ENCODE results near the gene PAQR6. TPM values are rescaled to one million over a fixed set of nuclear protein-coding genes. Genes with fewer than 3 reads are reported as not detected.

Gene PAQR6
- total RNA-seq, 1 donor from 2014 or later = 8.4 TPM

DNA sequence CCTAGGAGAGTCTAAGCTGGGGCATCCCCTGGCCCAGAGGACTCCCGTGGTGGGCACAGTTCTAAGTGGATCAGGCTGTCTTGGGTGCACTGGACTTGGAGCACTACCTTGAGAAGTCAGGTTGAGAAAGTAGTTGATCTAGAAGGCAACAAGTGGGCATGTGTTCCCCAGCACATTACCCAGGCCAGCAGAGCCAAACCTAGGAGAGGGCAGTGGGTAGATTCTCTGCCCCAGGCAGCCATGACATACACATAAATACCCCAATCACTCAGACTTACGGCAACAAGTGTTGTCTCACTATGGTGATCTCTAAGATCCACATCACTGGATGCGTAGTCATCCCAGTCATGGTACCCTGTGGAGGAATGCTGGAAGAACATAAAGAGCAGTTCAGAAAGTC, 36.6 kb downstream of the PAQR6 start:
- peak overlapping the region; percentile 36 for H3K27ac Mint-ChIP-seq (ENCODE audit: unreplicated experiment)
- H3K4me3 Mint-ChIP-seq (ENCODE audit: unreplicated experiment) = no peak overlapping the region
- no peaks in the 10 kb centered on the region for H3K9me3 Mint-ChIP-seq (ENCODE audit: unreplicated experiment)
- peaks cover 10% of the 10 kb centered on the region for H3K27me3 Mint-ChIP-seq (ENCODE audit: unreplicated experiment)
- peaks cover 23% of the 10 kb centered on the region for H3K36me3 Mint-ChIP-seq (ENCODE audit: low read depth, unreplicated experiment)
- H3K4me1 Mint-ChIP-seq (ENCODE audit: unreplicated experiment) = peaks cover 9% of the 10 kb centered on the region
- TF ChIP-seq CTCF (IDR thresholded peaks at IDR 0.05; ENCODE audit: unreplicated experiment) = no peak
- DNase-seq (ENCODE audit: low spot score) = no peak

DNA sequence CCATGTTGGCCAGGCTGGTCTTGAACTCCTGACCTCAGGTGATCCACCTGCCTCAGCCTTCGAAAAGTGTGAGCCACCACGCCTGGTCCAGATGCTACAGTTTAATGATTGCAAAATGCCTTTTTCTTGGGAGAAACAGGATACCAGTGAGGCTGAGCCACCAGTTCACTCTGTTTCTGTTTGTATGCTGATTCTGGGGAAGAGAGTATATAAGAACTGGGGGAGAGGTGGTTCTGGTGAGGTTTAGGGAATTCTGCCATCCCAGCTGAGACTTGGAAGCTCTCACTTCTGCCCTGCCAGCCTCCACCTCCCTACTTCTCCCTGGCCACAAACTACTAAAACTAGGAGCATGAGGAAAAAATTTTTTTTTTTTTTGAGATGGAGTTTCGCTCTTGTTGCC, 43.2 kb downstream of the PAQR6 start:
- peaks cover 35% of the 10 kb centered on the region for H3K36me3 Mint-ChIP-seq (ENCODE audit: low read depth, unreplicated experiment)

DNA sequence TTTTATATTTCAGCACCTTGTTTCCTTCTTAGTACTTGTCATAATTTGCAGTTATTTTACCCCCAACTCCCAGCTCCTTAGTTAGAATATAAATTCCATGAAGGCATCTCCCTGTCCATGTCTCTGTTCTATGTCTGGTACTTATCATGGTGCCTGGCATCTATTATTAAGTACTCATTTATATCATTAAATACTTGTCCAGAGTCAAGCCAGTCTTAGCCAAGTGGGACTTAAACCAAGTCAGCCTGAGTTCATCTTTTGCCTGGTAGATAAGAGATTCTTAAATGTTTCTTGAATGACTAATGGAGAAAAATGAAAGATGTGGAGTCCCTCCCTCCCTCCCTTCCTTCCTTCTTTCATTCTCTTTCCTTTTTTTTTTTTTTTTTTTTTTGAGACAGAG, 44.5 kb downstream of the PAQR6 start:
- Mint-ChIP-seq H3K4me3 (ENCODE audit: unreplicated experiment) (no peak overlapping the region), H3K27ac (ENCODE audit: unreplicated experiment) (no peak overlapping the region), H3K36me3 (ENCODE audit: low read depth, unreplicated experiment) (peaks cover 26% of the 10 kb centered on the region), H3K27me3 (ENCODE audit: unreplicated experiment) (peaks cover 1% of the 10 kb centered on the region), H3K9me3 (ENCODE audit: unreplicated experiment) (no peaks in the 10 kb centered on the region), H3K4me1 (ENCODE audit: unreplicated experiment) (no peaks in the 10 kb centered on the region)
- TF ChIP-seq CTCF (IDR thresholded peaks at IDR 0.05; ENCODE audit: unreplicated experiment) = no peak
- no peak for DNase-seq (ENCODE audit: low spot score)

More for the DNA sequence above, 43.2 kb downstream of the PAQR6 start:
- no peaks in the 10 kb centered on the region for H3K4me1 Mint-ChIP-seq (ENCODE audit: unreplicated experiment)
- H3K4me3 Mint-ChIP-seq (ENCODE audit: unreplicated experiment) = no peak overlapping the region
- H3K27ac Mint-ChIP-seq (ENCODE audit: unreplicated experiment) = no peak overlapping the region
- H3K9me3 Mint-ChIP-seq (ENCODE audit: unreplicated experiment) = no peaks in the 10 kb centered on the region
- TF ChIP-seq CTCF (IDR thresholded peaks at IDR 0.05; ENCODE audit: unreplicated experiment) = no peak
- no peak for DNase-seq (ENCODE audit: low spot score)
- peaks cover 3% of the 10 kb centered on the region for H3K27me3 Mint-ChIP-seq (ENCODE audit: unreplicated experiment)

GRCh38 chr1:156200044-156200443, 47.8 kb downstream of the PAQR6 start:
- TF ChIP-seq CTCF (IDR thresholded peaks at IDR 0.05; ENCODE audit: unreplicated experiment) = no peak
- peaks cover 2% of the 10 kb centered on the region for H3K27me3 Mint-ChIP-seq (ENCODE audit: unreplicated experiment)
- no peaks in the 10 kb centered on the region for H3K4me1 Mint-ChIP-seq (ENCODE audit: unreplicated experiment)
- no peak overlapping the region for H3K27ac Mint-ChIP-seq (ENCODE audit: unreplicated experiment)
- H3K4me3 Mint-ChIP-seq (ENCODE audit: unreplicated experiment) = no peak overlapping the region
- H3K9me3 Mint-ChIP-seq (ENCODE audit: unreplicated experiment) = no peaks in the 10 kb centered on the region
- H3K36me3 Mint-ChIP-seq (ENCODE audit: low read depth, unreplicated experiment) = peaks cover 17% of the 10 kb centered on the region
- DNase-seq (ENCODE audit: low spot score) = no peak

GRCh38 chr1:156198831-156199349, 49.0 kb downstream of the PAQR6 start:
- no peak overlapping the region for H3K4me3 Mint-ChIP-seq (ENCODE audit: unreplicated experiment)
- no peak for TF ChIP-seq CTCF (IDR thresholded peaks at IDR 0.05; ENCODE audit: unreplicated experiment)
- no peak for DNase-seq (ENCODE audit: low spot score)
- peaks cover 8% of the 10 kb centered on the region for H3K4me1 Mint-ChIP-seq (ENCODE audit: unreplicated experiment)
- H3K36me3 Mint-ChIP-seq (ENCODE audit: low read depth, unreplicated experiment) = peaks cover 17% of the 10 kb centered on the region
- peaks cover 6% of the 10 kb centered on the region for H3K27me3 Mint-ChIP-seq (ENCODE audit: unreplicated experiment)
- no peaks in the 10 kb centered on the region for H3K9me3 Mint-ChIP-seq (ENCODE audit: unreplicated experiment)
- H3K27ac Mint-ChIP-seq (ENCODE audit: unreplicated experiment) = no peak overlapping the region
